GM19193 (cell line): ENCODE data around the gene SAMD11.

Experiments used
- POLR2A ChIP-seq: IDR thresholded peaks from 4 replicates; pipeline ENCODE4 v1.6.1; 2011; ENCODE audit not compliant: insufficient read depth, insufficient read length; ENCODE audit errors: extremely low read depth

SAMD11 gene

DNA sequence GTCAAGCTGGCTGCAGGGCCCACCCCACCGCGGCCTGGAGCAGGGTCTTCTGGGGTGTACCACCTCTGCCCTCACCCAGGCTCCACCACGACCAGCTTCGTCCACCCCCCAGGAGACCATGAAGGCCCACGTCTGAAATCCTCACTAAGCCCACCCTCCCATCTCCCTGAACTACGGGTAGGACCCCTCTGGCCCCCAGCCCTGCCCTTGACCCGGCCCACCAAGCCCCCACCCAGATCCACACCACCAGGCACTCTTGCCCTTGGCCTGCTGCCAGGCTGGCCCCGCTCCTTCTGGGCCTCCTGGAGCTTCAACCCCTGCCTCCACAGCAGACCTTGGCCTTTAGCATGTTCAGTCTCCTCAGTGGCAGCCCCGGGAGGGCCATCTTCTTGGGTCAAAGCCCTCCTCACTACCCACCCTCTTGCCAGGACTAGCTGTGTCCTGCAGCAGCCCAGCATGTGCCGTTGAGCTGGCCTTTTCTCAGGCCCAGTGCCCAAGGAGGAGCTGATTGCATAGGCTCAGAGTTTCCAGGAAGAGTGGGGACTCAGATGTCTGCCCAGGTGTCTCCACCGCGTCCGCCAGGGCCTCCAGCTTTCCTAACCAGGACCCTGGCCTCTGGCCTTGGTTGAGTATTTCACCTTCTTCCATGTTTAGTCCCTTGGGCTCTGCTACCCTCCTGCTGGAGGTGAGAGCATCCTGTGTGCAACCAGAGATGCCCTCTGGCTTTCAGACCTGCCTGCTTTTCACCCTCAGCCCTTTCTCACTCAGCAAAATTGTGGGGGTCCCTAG, 17.7 kb upstream of the SAMD11 start:
- no peak for TF ChIP-seq POLR2A

DNA sequence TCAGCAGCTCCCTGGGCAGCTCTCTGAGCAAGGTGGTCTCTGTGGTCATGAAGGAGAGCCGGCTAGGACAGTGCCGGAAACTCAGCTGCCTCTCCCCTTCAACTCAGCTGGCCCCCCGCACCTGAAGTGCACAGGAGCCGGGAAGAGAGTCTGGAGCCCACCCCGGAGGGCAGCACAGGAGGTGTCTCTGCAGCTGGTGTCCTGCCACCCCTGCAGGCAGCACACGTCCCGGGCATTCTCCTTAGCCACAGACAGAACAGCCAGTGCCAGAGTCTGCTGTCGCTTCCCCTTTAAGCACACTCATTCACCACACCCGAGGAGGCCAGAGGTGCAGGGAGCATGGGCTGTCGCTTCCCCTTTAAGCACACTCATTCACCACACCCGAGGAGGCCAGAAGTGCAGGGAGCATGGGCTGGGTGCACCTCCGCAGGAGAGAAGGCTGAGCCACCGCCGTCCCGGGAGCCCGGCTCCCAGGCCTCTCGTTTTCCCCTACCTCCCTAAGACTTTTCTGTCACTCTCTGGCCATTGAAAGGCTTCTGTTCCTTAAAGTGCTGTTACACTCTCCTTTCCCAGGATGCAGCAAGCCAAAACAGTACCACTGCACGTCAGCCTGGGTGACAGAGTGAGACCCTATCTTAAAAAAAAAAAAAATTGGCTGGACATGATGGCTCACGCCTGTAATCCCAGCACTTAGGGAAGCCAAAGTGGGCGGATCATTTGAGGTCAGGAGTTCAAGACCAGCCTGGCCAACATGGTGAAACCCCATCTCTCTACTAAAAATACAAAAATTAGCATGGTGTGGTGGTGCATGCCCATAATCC, 16.9 kb upstream of the SAMD11 start:
- no peak for TF ChIP-seq POLR2A

DNA sequence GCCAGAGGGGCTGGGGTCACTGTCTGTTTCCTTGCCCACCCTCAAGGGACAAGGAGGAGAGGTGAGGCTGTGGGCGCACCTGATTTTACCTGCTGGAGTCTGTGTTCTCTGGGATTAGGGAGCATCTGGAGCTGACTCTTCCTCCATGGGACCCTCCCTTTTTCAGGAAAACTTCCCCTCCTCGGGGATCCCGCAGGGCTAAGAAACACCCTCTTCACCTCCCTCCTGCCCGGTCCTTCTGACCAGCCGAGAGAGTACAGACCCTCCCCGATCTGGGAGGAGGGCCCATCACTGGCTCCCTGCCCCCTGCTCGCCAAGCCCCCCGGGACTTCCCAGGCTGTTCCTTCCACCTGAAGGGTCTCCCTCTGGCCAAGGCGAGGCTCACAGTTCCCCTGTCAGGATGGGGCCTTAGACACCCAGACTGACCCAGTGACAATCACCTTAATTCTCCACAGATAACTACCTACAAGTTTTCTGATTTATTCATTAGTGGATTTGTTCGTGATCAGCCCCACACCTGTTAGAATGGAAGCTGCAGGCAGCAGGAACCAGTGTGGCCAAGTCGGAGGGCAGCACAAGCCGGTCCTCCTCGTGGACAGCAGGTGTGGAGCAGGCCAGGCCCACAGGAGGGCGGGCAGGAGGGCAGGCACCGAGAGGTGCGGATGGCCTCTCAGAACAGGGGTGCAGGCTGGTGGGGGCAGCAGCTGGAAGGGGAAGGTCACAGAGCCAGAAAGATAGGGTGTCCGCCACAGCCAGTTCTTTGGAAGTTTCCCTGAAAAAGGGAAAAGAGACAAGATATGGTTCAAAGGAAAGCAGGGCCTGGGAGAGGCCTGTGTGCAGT, 15.9 kb upstream of the SAMD11 start:
- TF ChIP-seq POLR2A: no peak

DNA sequence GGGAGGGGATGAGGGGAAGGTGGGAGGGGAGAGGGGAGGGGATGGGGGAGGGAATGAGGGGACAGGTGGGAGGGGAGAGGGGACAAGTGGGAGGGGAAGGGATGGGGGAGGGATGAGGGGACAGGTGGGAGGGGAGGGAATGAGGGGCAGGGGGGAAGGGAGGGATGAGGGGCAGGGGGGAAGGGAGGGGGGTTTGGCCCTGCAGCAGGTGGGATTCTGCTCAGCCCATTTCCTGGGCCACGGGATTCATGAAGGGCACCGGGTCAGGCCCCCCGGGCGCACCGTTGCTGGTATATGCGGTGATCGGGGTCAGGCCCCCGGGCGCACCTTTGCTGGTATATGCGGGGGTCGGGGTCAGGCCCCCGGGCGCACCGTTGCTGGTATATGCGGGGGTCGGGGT, 15.1 kb upstream of the SAMD11 start:
- no peak for TF ChIP-seq POLR2A

DNA sequence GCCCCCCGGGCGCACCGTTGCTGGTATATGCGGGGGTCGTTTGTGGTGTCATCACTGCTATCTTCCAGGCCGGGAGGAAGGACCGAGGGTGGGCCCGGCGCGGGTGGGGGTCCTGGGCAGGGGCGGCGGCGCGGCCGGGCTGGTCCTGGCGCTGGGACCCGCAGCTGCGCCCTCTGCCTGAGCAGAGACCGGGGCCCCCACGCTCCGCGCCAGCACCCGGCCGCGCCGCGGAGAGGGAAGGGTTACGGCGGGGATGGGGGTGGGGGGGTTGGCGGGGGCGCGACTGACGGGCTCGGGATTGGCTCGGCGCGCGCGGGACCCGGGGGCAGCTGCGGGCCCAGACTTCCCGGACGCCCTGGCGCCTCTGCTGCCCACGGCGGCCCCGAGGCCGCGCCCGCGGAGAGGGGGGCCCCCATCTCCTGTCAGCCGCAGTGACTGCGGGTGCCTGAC, 13.8 kb upstream of the SAMD11 start:
- no peak for TF ChIP-seq POLR2A

DNA sequence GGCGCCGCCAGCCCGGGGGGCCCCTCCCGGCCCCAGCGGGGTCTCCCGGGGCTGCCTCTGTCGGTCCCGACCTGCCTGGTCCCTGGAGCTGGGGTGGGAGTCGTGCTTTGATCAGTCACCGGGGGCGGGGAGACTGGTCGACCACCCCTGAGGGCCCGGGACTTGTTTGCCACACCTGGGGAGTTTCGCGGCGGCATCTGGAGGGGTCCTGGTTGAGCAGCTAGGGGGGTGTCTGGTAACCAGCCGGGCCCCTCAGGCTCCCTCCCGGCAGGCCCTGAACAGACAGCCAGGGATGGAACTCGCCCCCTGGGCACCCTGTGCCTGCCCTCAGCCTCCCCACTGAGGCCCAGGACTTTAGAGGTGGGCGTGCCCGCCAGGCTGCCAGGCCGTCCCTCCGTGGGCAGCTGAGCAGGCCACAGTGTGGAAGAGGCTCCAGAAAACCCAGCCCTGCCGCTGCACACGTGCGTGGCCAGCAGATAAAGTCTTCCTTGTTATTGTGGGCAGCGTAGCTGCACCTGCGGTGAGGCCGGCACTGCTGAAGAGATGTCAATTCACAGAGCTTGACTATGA, 13.3 kb upstream of the SAMD11 start:
- TF ChIP-seq POLR2A: no peak

DNA sequence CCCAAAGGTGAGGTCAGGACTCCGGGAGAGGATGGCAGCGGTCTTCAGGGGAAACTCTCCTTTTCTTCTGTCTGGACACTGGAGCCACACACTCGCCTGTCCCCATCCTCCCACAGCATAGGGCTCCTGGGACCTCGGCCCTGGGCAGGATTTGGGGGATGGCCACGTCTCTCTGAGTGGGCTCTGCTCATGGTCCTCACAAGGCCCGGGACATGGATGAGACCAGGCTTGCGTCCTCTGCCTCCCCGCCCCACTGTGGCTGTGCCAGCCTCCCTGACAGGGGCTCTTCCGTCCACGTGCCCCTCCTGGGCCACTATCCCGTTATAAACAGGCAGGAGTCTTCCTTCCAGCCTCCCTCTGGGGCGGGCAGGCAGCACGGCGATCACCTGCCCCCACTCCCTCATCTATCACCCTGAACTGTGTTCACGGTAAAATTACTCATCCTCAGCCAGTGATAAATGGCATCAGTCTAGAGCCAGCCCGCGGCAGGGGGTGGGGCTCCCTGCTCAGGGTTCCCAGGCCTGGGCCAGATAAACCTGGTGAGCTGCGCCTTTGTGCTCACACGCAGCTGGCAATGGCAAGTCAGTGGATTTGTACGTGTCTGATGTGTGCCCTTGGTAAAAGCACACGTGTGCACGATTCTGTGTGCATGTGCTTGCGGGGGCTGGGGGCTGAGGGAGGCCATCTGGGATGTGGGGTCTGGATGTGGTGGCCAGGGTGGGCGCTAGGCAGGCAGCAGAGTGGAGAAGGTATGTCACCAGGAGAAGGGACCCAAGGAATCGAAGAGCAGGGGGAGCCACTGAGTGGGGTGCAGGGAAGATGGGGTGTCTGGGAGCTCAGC, 12.6 kb upstream of the SAMD11 start:
- no peak for TF ChIP-seq POLR2A

DNA sequence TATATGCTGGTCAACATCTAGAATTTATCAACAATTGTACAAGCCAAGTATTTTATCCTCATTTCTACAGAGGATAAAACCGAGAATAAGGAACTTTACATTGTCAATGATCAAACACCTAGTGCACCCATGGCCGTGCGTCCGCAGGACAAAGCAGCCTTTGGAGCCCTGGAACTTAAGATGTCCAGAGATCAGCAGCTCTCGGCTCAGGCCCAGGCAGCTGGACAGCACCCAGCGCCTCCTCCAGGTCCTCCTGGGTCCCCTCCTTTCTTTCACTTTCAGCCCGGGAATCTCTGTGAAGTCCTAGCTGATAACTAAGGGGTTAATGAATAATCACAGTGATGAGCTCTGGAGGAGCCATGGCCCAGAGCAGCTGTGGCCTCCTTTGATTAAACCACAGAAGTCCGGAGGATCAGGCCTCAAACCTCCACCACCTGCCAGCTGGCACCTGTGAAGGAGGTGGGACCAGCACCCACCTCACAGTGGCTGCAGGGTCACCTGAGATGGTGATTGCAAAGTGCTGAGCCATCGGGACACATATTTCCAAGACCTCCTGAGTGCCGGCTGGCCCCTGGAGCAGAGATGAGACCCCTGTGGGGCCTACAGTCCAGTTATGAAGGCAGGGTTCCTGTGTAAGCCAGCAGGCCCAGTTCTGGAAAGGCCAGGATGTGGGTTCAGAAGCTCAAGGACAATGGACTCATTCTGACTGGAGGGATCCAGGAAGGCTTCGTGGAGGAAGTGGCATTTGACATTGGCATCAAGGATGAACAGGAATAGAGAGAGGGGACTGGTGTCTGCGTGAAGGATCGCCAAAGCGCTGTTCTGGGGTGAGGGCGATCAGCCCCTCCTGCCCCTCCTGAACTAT, 11.6 kb upstream of the SAMD11 start:
- TF ChIP-seq POLR2A: no peak

DNA sequence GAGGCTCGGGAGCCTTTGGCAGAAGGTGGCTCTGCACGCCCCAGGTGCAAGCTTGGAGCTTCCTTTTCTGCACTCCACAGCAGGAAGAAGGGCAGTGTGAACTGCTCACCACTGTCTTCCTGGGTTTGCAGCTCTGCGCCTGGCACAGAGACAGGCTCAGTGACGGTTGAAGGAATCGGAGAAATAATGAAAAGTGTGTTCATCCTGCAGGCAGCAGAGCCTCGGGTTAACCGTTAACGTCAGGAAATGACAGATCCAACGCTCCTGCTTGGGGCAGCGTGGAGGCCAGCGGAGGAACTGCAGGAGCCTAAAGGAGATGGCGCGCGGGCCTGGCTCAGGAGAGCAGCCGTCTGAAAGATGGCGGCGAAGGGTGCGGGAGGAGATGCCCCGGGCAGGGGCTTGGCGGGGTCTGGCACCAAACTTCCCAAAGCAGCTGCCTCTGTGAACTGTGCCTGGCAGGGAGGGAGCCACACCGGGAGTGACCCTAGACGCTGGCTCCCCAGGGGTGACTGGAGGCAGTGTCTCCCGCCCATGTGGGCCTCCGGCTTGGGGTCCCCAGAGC, 10.9 kb upstream of the SAMD11 start:
- TF ChIP-seq POLR2A: no peak

DNA sequence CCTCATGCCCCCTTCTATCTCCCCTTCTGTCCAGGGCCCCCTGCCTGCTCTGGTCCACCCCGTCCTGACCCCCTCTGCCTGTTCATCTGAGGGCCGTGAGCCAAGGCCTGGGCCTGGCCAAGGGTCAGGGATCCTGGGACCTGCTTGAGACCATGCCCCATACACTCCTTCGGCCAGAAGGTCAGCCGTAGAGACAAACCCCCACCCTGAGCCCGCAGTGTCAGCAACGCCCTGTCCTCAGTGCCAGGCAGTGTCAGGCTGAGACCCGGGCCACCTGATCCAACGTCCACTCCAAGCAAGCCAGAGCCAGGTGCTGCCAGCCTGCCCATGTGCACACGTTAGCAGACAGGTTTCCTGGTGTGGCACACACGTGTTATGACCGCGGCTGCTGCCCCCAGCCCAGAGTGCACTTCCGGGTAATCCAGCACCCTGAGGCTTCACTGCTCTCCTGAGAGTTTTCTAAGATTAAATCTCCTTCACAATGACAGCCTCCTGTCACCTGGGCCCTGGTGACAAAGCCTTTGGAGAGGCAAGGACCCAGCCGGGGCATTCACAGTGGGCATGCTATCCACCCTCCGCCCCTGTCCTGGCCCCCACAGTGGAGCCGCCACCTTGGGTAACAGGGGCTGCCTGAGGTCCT, 10.1 kb upstream of the SAMD11 start:
- no peak for TF ChIP-seq POLR2A

DNA sequence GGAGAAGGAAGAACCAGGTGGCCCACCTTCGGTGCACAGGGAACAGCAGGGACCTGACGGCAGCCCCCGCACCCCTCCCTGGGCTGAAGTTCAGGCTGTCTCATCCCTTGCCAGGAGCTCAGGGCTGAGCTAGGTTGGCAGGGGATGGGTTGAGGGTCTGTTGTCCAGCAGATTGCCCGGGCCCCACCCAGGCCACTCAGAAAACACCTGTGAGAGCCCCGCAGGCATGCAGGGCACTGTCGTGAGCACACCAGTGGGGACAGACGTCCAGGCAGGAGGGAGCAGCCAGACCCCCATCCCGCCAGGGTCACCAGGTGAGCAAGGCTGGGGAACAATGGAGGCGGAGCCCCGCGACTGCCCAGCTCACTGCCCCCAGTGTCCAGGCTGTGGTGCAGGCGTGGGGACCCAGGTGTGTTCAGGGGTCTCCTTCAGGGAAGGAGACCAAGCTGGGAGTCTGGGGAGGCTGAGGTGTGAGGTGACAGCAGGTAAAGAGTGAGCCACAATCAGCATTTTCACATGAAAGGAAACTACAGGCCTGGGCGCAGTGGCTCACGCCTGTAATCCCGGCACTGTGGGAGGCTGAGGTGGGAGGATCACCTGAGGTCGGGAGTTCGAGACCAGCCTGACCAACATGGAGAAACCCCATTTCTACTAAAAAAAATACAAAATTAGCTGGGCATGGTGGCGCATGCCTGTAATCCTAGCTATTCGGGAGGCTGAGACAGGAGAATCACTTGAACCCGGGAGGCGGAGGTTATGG, 9.4 kb upstream of the SAMD11 start:
- no peak for TF ChIP-seq POLR2A

DNA sequence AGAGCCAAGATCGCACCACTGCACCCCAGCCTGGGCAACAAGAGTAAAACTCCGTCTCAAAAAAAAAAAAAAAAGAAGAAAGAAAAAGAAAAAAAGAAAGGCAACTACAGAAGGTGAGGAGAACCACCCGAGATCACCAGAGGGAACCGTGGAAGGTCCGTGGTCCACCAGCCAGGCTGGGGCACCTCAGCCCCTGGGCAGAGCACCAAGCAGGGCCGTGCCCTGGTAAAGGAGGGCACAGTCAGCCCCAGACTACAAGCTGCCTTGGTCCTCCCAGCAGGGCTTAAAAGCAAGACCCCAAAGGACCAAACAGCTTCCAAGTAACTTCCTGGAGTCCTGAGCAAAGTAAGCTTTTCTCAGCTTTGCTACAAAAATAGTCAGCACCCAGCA, 8.8 kb upstream of the SAMD11 start:
- TF ChIP-seq POLR2A: no peak
